HK-2 (cell line): ENCODE measurements around the gene RTN4IP1.
"Not testable (repeated sequence)": the region's sequence is repeated elsewhere in the genome, so short reads cannot be mapped to it uniquely, and the experiment has no call there.

Source experiments
- DNase-seq: peaks from one replicate; pipeline ENCODE4 v3.0.0-alpha.2; 2018; ENCODE audit not compliant: unreplicated experiment

Gene RTN4IP1

DNA sequence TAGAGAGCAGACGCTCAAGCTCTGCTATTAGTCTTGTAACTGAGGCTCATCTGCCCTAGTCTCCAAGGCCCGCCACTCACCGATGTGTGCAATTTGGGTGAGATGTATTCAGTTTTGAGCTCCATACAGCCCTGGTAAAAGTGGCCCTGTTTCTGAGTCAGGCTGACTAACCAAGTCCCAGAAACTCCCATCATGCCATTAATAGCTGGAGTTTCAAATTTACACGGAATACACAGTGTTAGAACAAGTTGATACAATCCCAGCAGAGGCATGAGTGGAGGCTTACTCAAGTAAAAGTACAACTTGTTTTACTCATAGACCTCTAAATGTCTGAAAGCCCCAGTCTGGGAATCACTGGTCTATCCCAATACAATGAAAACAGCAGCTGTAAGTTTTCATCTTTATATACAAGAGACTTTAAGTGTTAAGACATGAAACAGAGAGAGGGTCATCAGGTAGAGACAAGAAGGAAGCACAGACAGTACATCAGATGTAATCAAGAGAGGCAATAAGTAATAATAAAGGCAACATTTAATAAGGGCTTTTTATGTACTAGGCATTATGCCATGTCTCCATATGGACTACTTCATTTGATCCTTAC lies 42.4 kb downstream of the RTN4IP1 start:
- DNase-seq = no peak

GRCh38 chr6:106581468-106581867 lies 47.8 kb downstream of the RTN4IP1 start:
- no peak for DNase-seq

GRCh38 chr6:106579281-106579680 lies 50.0 kb downstream of the RTN4IP1 start:
- no peak for DNase-seq

DNA sequence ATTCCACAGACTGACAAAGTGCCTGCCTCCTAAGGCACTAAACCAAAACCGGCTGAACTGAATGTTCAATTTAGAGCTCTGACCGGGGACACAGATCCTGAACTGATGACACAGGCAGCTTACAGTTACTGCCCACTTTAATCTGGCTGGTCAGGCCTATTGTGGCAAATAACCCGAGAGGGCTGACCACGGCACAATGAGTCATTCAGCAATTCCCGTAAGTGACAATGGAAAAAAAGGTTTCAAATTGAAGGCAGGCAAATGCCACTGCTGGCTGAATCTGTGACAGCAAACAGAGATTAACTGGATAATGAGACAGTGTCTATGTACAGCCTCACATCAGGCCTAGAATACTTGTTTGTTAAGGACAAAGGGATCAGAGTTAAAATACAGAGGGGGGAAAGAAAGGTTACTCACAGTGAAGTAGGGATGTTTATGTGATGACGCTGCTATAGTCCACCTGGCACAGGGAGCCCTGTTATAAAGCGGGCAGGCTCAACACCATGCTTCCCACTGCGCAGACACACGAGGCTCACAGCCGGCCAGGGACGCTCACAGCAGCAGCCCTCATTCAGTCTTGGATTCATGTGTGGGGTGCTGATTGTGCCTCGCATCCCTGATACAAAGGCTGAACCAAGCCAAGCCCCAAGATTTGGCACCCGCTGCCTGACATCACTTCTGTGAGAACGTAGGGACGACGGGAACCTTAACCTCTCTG lies 54.4 kb downstream of the RTN4IP1 start:
- DNase-seq = peak; percentile 58

DNA sequence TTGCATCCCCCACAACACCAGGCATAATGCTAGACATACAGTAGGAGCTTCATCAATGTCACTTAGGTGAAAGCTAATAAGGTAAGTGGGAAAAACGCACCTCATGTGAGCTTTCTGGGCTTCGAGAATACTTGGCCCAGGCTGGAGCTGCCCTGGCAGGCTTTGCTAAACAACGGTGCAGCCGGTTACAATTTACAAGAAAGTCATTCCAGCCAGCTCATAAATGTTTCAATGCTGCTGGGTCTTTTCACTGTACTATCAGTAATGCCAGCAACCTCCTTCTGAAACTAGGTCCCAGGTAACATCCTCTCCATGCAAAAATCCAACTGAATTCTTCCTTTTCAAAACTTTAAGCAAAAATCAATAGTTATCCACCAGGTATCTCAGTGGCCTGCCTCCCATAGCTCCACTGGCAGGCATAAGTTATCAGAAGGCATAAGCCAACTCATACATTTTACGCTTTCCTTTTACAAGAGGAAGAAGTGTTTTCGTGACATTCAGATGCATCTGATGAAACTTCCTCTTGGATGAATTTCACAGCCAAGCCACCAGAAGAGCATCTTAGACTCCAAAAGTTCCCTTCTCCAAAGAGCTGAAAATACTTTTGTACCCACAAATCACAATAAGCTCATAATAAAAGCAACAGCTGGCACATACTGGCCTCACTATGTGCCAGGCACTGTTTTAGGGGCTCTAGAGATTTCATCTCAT lies 56.3 kb downstream of the RTN4IP1 start:
- DNase-seq = no peak

DNA sequence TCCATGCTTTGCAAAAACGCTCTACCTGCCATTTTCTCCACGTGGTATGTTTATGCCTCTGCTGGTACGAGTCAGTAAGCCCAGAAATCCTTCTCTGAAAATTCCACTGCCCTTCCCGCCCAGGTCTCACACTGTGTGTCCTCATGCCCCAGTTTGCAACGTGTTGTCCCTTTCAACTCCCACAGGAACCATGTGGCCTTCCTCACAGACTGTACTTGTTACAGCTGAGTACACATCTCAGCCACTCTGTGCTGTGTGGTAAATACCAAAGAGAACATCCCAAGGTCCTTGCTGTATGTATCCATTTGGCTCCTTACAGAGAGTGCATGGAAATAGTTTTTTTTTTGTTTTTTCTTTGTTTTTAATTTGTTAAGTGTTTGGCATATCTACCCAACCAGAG lies 56.9 kb downstream of the RTN4IP1 start:
- no peak for DNase-seq

GRCh38 chr6:106569428-106569827 lies 59.9 kb downstream of the RTN4IP1 start:
- no peak for DNase-seq

GRCh38 chr6:106568530-106568929 lies 60.8 kb downstream of the RTN4IP1 start:
- no peak for DNase-seq

GRCh38 chr6:106564476-106564875 lies 64.8 kb downstream of the RTN4IP1 start:
- no peak for DNase-seq

- DNase-seq = no peak
These were observed 65.7 kb downstream of the RTN4IP1 start for GRCh38 chr6:106563614-106564013.

GRCh38 chr6:106561686-106562405 lies 67.5 kb downstream of the RTN4IP1 start:
- no peak for DNase-seq

- DNase-seq = no peak
These were observed 68.2 kb downstream of the RTN4IP1 start for GRCh38 chr6:106560996-106561685.

DNA sequence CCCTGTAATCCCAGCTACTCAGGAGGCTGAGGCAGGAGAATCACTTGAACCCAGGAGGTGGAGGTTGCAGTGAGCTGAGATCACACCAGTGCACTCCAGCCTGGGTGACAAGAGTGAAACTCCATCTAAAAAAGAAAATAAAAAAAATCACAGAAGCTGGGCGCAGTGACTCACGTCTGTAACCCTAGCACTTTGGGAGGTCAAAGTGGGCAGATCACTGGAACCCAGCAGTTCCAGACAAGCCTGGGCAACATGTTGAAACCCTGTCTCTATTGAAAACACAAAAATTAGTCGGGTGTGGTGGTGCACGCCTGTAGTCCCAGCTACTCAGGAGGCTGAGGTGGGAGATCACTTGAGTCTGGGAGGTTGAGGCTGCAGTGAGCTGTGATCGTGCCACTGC lies 69.6 kb downstream of the RTN4IP1 start:
- DNase-seq = not testable (repeated sequence)

GRCh38 chr6:106558364-106558763 lies 70.9 kb downstream of the RTN4IP1 start:
- no peak for DNase-seq

GRCh38 chr6:106557837-106558236 lies 71.5 kb downstream of the RTN4IP1 start:
- no peak for DNase-seq

DNA sequence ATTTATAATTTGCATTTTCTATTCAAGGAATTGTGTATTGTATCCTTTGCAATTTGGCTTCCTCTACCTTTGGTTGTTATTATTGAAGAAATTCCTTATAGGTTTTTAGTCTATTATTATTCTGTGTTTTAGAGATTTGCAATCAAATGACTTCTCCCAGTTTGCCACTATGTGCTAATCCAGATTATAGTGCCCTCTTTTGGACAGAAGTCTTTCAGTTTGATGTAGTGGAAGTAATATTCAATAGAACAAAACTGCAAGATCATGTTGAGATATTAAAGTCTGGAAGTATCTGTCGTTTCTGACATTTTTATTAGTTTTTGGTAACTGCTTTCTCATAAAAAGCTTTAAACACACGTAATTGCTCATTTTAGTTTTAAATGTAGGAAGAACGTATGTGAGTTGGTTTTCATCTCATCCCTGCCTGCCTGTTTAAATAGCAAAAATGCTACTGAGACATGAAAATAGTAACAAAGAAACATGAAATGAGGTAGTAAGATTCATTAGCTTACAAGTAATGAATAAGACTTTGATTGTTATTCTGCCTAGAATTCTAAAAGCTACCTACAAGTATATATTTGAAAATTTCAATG lies 72.8 kb downstream of the RTN4IP1 start:
- no peak for DNase-seq

DNA sequence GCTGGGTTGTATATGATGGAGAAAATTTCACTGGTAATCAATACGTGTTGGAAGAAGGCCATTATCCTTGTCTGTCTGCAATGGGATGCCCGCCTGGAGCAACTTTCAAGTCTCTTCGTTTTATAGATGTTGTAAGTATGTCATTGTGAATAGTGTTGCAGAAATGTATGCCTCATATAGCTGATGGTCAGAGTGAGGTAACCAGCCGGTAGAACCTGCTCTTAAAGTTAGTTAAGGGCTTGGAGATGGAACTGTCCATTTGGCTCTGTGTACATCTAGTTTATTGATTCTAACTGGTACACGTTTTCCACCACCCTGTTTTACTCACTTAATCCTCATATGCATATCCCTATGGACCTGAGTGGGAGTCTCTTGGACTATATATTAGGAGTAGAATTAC lies 73.5 kb downstream of the RTN4IP1 start:
- no peak for DNase-seq

DNA sequence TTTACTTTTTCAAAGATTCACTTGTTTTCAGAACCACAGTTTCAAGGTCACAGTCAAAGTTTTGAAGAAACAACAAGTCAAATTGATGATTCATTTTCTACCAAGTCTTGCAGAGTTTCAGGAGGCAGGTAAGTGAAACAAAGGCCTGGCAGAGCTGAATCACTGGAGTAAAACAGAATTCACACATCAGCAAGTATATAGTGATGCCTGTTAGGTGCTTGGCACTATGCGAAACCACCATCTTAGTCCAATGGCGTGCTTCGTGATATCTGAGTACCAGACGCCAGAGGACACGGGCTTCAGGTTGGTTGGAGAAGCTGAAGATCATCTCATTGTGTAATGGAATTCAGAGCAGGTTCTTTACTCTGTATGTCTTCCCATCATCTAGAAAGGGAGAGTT lies 75.9 kb downstream of the RTN4IP1 start:
- no peak for DNase-seq

GRCh38 chr6:106551155-106551554 lies 78.1 kb downstream of the RTN4IP1 start:
- DNase-seq = no peak

DNA sequence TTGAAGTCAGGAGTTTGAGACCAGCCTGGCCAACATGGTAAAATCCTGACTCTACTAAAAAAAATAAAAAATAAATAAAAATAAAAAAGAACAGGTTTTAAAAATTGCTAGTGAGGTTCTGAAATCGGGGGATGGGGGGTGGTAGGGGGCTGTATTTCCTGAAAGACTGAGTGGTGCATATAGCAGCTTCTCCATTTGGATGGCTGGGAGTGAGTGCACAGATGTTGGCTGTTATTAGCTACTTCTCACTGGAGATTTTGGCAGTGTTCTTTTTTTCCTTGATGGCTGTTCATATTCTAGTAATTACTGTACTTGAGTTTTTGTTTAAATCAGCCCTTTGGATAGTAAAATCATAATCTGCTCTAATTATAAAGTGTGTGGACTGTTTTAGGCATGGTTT lies 79.8 kb downstream of the RTN4IP1 start:
- no peak for DNase-seq

DNA sequence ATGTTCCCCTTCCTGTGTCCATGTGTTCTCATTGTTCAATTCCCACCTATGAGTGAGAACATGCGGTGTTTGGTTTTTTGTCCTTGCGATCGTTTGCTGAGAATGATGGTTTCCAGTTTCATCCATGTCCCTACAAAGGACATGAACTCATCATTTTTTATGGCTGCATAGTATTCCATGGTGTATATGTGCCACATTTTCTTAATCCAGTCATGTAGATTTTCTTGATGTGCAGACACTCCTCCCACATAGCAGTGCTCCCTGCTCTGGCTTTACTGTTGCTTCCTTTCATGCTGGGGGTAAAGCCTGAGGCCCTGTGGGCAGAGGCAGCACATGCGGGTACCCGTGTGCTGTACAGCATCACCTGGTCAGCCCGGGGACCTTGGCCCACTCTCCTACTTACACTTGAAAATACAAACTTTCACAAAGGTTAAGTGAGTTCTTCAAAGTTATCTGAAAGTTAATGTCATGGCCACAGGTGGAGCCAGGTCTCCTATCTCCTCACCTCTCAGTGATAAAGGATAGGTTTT lies 80.3 kb downstream of the RTN4IP1 start:
- not testable (repeated sequence) for DNase-seq
